Measurements from ENCODE around the gene CLIC5.

The CLIC5 gene

DNA sequence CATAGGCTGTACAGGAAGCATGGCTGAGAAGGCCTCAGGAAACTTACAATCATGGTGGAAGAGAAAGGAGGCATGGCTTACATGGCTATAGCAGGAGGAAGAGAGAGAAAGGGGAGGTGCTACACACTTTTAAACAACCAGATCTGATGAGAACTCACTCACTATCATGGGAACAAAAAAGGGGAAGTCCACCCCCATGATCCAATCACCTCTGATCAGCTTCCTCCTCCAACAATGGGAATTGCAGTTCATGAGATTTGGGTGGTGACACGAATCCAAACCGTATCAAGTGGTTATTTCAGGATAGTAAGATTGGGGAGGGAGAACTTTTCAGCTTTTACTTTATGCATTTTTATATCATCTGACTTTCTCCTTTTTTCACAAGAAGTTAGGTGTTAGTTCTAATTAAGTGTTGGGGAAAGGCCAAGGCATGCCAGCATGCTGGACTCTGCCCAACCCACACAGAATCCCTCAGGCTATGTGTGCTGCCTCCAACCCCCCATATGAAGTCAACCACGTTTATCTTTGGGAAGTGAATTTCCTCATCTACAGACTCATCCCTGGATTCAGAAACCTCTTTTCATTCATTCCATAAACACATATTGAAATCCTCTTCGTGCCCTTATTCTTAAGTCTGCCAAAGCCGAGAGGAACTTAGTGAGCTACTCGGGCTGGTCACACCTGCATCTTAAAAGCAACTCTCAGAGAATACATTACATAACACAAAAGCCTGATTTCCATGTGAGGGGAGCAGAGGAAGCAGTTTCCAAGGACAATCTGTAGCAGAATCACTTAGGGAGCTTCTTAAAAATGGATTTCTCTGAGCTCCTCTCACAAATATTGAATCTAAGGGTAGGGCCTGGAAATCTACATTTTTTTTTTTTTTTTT, 16.7 kb upstream of the CLIC5 start:
- FAIRE-seq: no peak

- FAIRE-seq: no peak
Observed at GRCh38 chr6:46029602-46030001, 13.9 kb upstream of the CLIC5 start.

GRCh38 chr6:46026307-46026706, 10.6 kb upstream of the CLIC5 start:
- no peak for FAIRE-seq

GRCh38 chr6:46025573-46025972, 9.9 kb upstream of the CLIC5 start:
- FAIRE-seq: no peak

GRCh38 chr6:46024124-46024769, 8.6 kb upstream of the CLIC5 start:
- no peak for FAIRE-seq

- FAIRE-seq: no peak
Observed at GRCh38 chr6:46023216-46023915, 7.7 kb upstream of the CLIC5 start.

GRCh38 chr6:46022106-46022948, 6.7 kb upstream of the CLIC5 start:
- FAIRE-seq: no peak

GRCh38 chr6:46017726-46018125, 2.1 kb upstream of the CLIC5 start:
- no peak for FAIRE-seq

- FAIRE-seq: no peak
Observed at GRCh38 chr6:46016063-46016608, 476 bp upstream of the CLIC5 start.

DNA sequence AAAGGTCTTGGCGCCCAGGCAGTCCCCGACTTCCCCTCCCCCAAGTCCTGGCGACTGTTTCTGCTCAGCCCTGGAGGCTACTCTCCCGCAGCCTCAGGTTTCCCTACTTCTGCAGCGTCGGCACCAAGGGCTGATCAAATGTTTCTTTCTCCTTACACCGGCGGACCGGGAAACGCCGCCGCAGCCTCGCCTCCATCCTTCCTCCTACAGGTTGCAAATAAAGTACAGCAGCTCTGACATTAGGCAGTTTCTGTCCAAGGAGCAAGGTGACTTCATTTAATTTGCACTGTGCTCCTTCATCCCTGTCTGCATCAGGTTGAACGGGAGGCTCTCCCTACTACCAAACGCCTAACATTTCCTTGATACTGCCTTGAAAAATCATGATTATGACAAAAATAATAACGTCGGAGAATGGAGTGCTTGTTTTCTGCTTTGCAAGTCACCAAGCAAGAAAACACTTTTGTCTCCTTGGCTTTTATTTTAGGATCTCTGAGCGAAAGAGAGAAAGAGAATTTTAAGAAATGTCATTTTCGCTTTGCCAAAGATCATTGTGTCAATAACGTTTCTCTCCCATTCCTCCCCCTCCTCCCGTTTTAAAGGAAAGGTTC, 1.0 kb downstream of the CLIC5 start:
- FAIRE-seq: no peak

GRCh38 chr6:46014046-46014445, 1.6 kb downstream of the CLIC5 start:
- no peak for FAIRE-seq

DNA sequence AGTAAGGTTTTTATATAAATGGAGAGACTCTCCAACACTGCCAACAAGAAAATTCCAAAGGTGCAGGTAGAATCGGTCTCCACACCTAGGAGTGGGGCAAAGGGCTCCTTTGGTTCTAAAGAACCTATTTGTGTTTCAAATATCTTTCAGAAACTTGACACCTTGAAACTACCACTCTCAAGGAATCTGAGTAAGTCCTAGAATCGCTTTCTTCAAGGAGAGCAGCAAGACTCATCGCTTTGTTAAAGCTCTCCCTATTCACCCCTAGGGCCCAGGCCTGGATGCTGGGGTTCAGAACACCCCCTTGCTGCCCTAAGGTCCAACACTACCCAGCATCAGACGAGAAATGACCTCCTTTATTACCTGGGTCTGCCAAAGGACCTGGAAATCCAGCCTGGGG, 2.0 kb downstream of the CLIC5 start:
- no peak for FAIRE-seq

- FAIRE-seq: no peak
Observed at GRCh38 chr6:46012834-46013233, 2.8 kb downstream of the CLIC5 start.

GRCh38 chr6:46011188-46012085, 4.2 kb downstream of the CLIC5 start:
- no peak for FAIRE-seq

DNA sequence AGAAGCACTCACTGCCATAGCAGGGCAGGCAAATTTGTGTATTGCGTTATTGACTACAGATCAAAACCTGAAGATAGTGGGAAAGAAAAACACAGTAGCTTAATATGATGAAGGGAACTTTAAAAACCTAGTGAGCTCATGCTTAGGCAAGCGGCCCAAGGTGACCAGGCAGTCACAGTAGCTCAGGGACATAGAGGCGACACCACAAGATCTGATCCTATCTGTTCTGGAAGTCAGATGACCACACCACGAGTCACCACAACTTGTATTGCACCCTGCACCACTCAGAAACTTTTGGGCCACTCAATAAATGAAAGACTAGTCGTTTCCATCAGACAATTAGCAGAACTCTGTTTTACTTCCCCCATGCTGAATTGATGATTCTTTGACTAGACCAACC, 4.9 kb downstream of the CLIC5 start:
- FAIRE-seq: no peak

- FAIRE-seq: no peak
Observed at GRCh38 chr6:46010270-46010669, 5.4 kb downstream of the CLIC5 start.

DNA sequence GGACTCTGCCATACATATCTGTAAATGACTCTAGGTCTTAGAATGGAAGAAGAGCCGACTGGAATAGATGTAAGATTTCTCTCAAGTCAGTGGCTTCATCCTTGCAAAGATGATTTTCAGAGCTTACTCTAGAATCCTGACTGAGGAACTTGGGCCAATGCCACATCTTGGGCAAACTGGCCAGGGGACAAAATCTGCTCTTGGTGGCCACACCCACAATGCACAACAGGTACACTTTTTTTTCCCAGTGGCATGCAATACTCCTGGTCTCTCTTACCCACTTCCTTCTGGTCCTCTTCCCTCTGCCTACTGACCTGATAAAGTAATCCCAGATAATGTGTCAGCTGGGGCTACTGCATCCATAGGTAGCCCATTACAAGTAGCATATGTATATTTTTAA, 13.4 kb downstream of the CLIC5 start:
- FAIRE-seq: no peak

DNA sequence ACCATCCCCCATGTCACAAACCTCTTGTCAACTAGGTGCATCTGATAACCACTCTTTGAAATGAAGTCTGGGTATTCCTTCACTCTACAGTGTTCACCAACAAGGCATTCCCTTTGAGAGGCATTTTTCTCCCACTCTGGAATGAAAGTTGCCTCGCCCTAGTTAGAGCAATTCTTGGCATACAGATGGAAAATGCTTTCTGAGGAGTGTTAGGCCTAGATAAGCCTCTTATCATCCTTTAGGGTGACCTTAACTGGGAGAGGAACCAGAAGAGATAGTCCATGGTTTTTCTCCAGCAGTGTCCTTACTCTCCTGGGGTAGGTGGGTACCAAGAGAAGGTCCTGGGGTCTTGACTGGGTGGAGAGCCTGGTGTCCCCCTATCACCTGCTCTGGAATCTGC, 14.8 kb downstream of the CLIC5 start:
- no peak for FAIRE-seq

- no peak for FAIRE-seq
Observed at GRCh38 chr6:45998524-45998923, 17.1 kb downstream of the CLIC5 start.

DNA sequence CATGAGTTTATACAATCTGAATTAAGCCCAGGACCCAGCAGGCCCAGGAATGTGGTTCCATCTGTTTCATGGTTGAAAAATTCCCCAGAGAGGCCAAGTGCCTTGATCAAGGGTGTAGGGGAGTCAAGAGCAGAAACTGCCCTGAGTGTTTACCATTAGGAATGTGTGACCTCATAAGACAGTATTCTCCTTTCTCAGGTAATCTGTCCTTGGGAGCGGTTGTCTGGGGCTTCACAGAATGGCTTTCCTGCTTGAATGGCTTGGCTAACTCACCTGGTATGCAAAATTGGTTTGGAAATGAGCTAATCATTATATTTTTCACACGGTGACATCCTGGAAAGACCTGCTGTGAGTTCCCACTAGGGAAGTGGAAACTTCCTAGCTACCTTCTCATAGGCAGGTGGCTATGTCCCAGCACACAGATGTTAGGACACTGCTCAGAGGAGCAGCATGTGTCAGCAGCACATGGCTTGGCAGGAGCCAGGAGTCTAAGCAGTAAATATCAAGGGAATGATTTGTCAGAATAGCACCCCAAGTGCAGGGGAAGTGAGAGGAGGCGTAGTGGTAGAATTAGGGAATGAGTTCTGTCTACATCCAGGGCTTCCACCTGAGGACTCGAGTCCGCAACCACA, 17.7 kb downstream of the CLIC5 start:
- FAIRE-seq: no peak

GRCh38 chr6:45991189-45991588, 24.5 kb downstream of the CLIC5 start:
- FAIRE-seq: no peak

All from TTC549 (cell line).